Mesenchymal stem cell (in vitro differentiated cells and primary cell): ENCODE results near the gene HES1.

Experiments
- DNase-seq: peaks from one replicate; pipeline ENCODE4 v3.0.0-alpha.2; 2013
- H2AFZ ChIP-seq: one replicate; pipeline ENCODE4 v1.6.1; 2013; ENCODE audit warnings: low read depth, mild to moderate bottlenecking, control low read depth, inconsistent platforms, low read length, moderate library complexity
- H2AK5ac ChIP-seq: 2 replicates; pipeline ENCODE4 v1.6.1; 2013; ENCODE audit warnings: low read length, moderate library complexity, mild to moderate bottlenecking, inconsistent platforms; ENCODE audit not compliant: severe bottlenecking
- H2BK120ac ChIP-seq: one replicate; pipeline ENCODE4 v1.6.1; 2013; ENCODE audit warnings: low read depth, mild to moderate bottlenecking, inconsistent platforms, low read length, moderate library complexity
- H2BK12ac ChIP-seq, 2 experiments: one replicate each; pipeline ENCODE4 v1.6.1; 2013; ENCODE audit warnings: inconsistent platforms in 2 of 2, low read length in 2 of 2, mild to moderate bottlenecking in 2 of 2, moderate library complexity in 2 of 2, control low read depth in 1 of 2
- H2BK15ac ChIP-seq: one replicate; pipeline ENCODE4 v1.6.1; 2013; ENCODE audit warnings: mild to moderate bottlenecking, low read depth, inconsistent platforms; ENCODE audit not compliant: poor library complexity, severe bottlenecking
- H2BK5ac ChIP-seq: 2 replicates; pipeline ENCODE4 v1.6.1; 2013; ENCODE audit warnings: low read depth, mild to moderate bottlenecking, low read length, control low read depth, inconsistent platforms; ENCODE audit not compliant: poor library complexity, severe bottlenecking
- H3K14ac ChIP-seq, 2 experiments: one replicate each; pipeline ENCODE4 v1.6.1; 2013; ENCODE audit warnings: inconsistent platforms in 2 of 2, low read length in 2 of 2, control low read depth in 1 of 2, mild to moderate bottlenecking in 1 of 2, moderate library complexity in 1 of 2
- H3K18ac ChIP-seq, 2 experiments: one replicate each; pipeline ENCODE4 v1.6.1; 2013; ENCODE audit warnings: inconsistent platforms in 2 of 2, low read length in 2 of 2, control low read depth in 1 of 2, low read depth in 1 of 2, mild to moderate bottlenecking in 1 of 2
- H3K23ac ChIP-seq, 2 experiments: one replicate each; pipeline ENCODE4 v1.6.1; 2013; ENCODE audit warnings: inconsistent platforms in 2 of 2, low read length in 2 of 2, mild to moderate bottlenecking in 2 of 2, moderate library complexity in 2 of 2, control low read depth in 1 of 2
- H3K27ac ChIP-seq: 2 replicates; pipeline ENCODE4 v1.5.1; 2013; ENCODE audit warnings: mild to moderate bottlenecking, moderate library complexity, low read length, control low read depth, inconsistent platforms; ENCODE audit not compliant: poor library complexity, severe bottlenecking
- H3K27me3 ChIP-seq, 2 experiments: 2 replicates each; pipeline versions ENCODE4 v1.6.1 to v1.7.0; 2013; ENCODE audit warnings: low read length in 2 of 2, mild to moderate bottlenecking in 2 of 2, moderate library complexity in 2 of 2, control low read depth in 1 of 2, inconsistent platforms in 1 of 2; ENCODE audit not compliant: control insufficient read depth in 1 of 2, insufficient read depth in 1 of 2
- H3K36me3 ChIP-seq, 2 experiments: 2 replicates each; pipeline versions ENCODE4 v1.6.1 to v1.7.0; 2013; ENCODE audit warnings: low read length in 2 of 2, control low read depth in 1 of 2, inconsistent platforms in 1 of 2, low read depth in 1 of 2, mild to moderate bottlenecking in 1 of 2; ENCODE audit not compliant: insufficient read depth in 2 of 2, control insufficient read depth in 1 of 2
- H3K4ac ChIP-seq, 2 experiments: one replicate each; pipeline ENCODE4 v1.6.1; 2013; ENCODE audit warnings: inconsistent platforms in 2 of 2, low read length in 2 of 2, mild to moderate bottlenecking in 2 of 2, moderate library complexity in 2 of 2, control low read depth in 1 of 2, low read depth in 1 of 2
- H3K4me1 ChIP-seq: 2 replicates; pipeline ENCODE4 v1.6.1; 2013; ENCODE audit warnings: low read depth, low read length, control low read depth; ENCODE audit not compliant: control insufficient read depth, insufficient read depth
- H3K4me2 ChIP-seq: 2 replicates; pipeline ENCODE4 v1.6.1; 2013; ENCODE audit warnings: low read length, mild to moderate bottlenecking, inconsistent platforms; ENCODE audit not compliant: poor library complexity, severe bottlenecking
- H3K4me3 ChIP-seq, 2 experiments: 2 replicates each; pipeline versions ENCODE4 v1.5.1 to v1.7.0; 2013; ENCODE audit warnings: low read length in 2 of 2, mild to moderate bottlenecking in 2 of 2, control low read depth in 1 of 2, low read depth in 1 of 2; ENCODE audit not compliant: insufficient read depth in 1 of 2
- H3K79me1 ChIP-seq: replicated peaks from 2 replicates; pipeline ENCODE4 v1.6.1; 2013; ENCODE audit warnings: mild to moderate bottlenecking, control low read depth, low read length, inconsistent platforms; ENCODE audit not compliant: poor library complexity, severe bottlenecking
- H3K9ac ChIP-seq: 2 replicates; pipeline ENCODE4 v1.7.0; 2013; ENCODE audit warnings: mild to moderate bottlenecking, low read length, moderate library complexity
- H3K9me3 ChIP-seq: 2 replicates; pipeline ENCODE4 v1.7.0; 2013; ENCODE audit warnings: mild to moderate bottlenecking, low read length; ENCODE audit not compliant: control insufficient read depth
- H4K8ac ChIP-seq: one replicate; pipeline ENCODE4 v1.6.1; 2013; ENCODE audit warnings: inconsistent platforms, mild to moderate bottlenecking, low read length, moderate library complexity
- H4K91ac ChIP-seq: one replicate; pipeline ENCODE4 v1.6.1; 2013; ENCODE audit warnings: mild to moderate bottlenecking, low read length, inconsistent platforms
- WGBS: methylation state at CpG from one replicate; pipeline ENCODE4 v1.1.7; 2013; ENCODE audit warnings: mixed read lengths; 5-methylcytosine and 5-hydroxymethylcytosine counted together

HES1 gene

GRCh38 chr3:194168994-194169393 is 33.0 kb downstream of the HES1 start:
- Histone ChIP-seq H3K4me2 (no peak overlapping the region), H4K8ac (no peak overlapping the region), H3K27me3 (peaks cover 42 to 69% of the 10 kb centered on the region in 2 experiments), H2BK5ac (no peak overlapping the region), H3K4me3 (no peak overlapping the region), H4K91ac (no peak overlapping the region), H2AFZ (no peak overlapping the region), H2BK15ac (no peak overlapping the region), H3K4ac (peak overlapping the region in 1 of 2 experiments; percentile 11), H3K4me1 (no peaks in the 10 kb centered on the region), H2AK5ac (no peak overlapping the region), H3K23ac (no peak overlapping the region), H3K9ac (no peak overlapping the region), H3K9me3 (no peaks in the 10 kb centered on the region), H3K27ac (no peak overlapping the region), H3K79me1 (no peaks in the 10 kb centered on the region), H2BK120ac (no peak overlapping the region), H3K36me3 (no peaks in the 10 kb centered on the region), H3K18ac (peak overlapping the region; percentile 9 to 80), H2BK12ac (peak overlapping the region in 1 of 2 experiments; percentile 87), H3K14ac (no peak overlapping the region)
- no peak for DNase-seq
- WGBS = 81% methylated on average over 3 of the region's 3 CpGs

GRCh38 chr3:194169595-194169994 is 33.6 kb downstream of the HES1 start:
- H2BK15ac ChIP-seq = no peak overlapping the region
- no peak overlapping the region for H3K23ac ChIP-seq
- WGBS = 78% methylated on average over 10 of the region's 10 CpGs
- no peak overlapping the region for H3K4ac ChIP-seq
- H3K27me3 ChIP-seq = peaks cover 43 to 65% of the 10 kb centered on the region in 2 experiments
- H3K27ac ChIP-seq = no peak overlapping the region
- no peak overlapping the region for H3K9ac ChIP-seq
- H3K14ac ChIP-seq = no peak overlapping the region
- no peak overlapping the region for H3K18ac ChIP-seq
- no peak overlapping the region for H4K8ac ChIP-seq
- H3K36me3 ChIP-seq = no peaks in the 10 kb centered on the region
- H3K79me1 ChIP-seq = no peaks in the 10 kb centered on the region
- no peak overlapping the region for H2AK5ac ChIP-seq
- no peak overlapping the region for H3K4me3 ChIP-seq
- H2BK120ac ChIP-seq = no peak overlapping the region
- no peaks in the 10 kb centered on the region for H3K4me1 ChIP-seq
- H2AFZ ChIP-seq = no peak overlapping the region
- no peak for DNase-seq
- H4K91ac ChIP-seq = no peak overlapping the region
- no peaks in the 10 kb centered on the region for H3K9me3 ChIP-seq
- H3K4me2 ChIP-seq = no peak overlapping the region
- peak overlapping the region in 1 of 2 experiments; percentile 45 for H2BK12ac ChIP-seq
- H2BK5ac ChIP-seq = no peak overlapping the region

GRCh38 chr3:194170793-194171192 is 34.8 kb downstream of the HES1 start:
- Histone ChIP-seq H3K23ac (no peak overlapping the region), H3K4ac (no peak overlapping the region), H4K8ac (no peak overlapping the region), H2BK12ac (no peak overlapping the region), H2BK15ac (no peak overlapping the region), H3K27ac (no peak overlapping the region), H3K9ac (no peak overlapping the region), H2BK120ac (no peak overlapping the region), H3K14ac (no peak overlapping the region), H3K9me3 (no peaks in the 10 kb centered on the region), H3K4me2 (no peak overlapping the region), H3K4me3 (no peak overlapping the region), H3K18ac (no peak overlapping the region), H2BK5ac (no peak overlapping the region), H4K91ac (no peak overlapping the region), H3K27me3 (peaks cover 44 to 65% of the 10 kb centered on the region in 2 experiments), H2AFZ (no peak overlapping the region), H2AK5ac (no peak overlapping the region), H3K79me1 (no peaks in the 10 kb centered on the region), H3K36me3 (no peaks in the 10 kb centered on the region), H3K4me1 (no peaks in the 10 kb centered on the region)
- DNase-seq = no peak
- WGBS = 60% methylated on average over 1 of the region's 2 CpGs

GRCh38 chr3:194174406-194174805 is 38.5 kb downstream of the HES1 start:
- H2BK5ac ChIP-seq = no peak overlapping the region
- H2AFZ ChIP-seq = no peak overlapping the region
- no peak overlapping the region for H2AK5ac ChIP-seq
- no peak overlapping the region for H4K91ac ChIP-seq
- H3K23ac ChIP-seq = no peak overlapping the region
- no peaks in the 10 kb centered on the region for H3K79me1 ChIP-seq
- no peak overlapping the region for H3K4me3 ChIP-seq
- no peak overlapping the region for H3K9ac ChIP-seq
- no peak overlapping the region for H3K14ac ChIP-seq
- H2BK12ac ChIP-seq = peak overlapping the region in 1 of 2 experiments; percentile 60
- H3K36me3 ChIP-seq = no peaks in the 10 kb centered on the region
- WGBS = 93% methylated on average over 4 of the region's 4 CpGs
- no peak overlapping the region for H4K8ac ChIP-seq
- H3K4me2 ChIP-seq = no peak overlapping the region
- H3K27me3 ChIP-seq = peaks cover 59 to 62% of the 10 kb centered on the region in 2 experiments
- no peak overlapping the region for H3K4ac ChIP-seq
- H3K9me3 ChIP-seq = no peaks in the 10 kb centered on the region
- no peak overlapping the region for H3K27ac ChIP-seq
- no peak overlapping the region for H3K18ac ChIP-seq
- no peak overlapping the region for H2BK120ac ChIP-seq
- DNase-seq = no peak
- no peak overlapping the region for H2BK15ac ChIP-seq
- H3K4me1 ChIP-seq = no peaks in the 10 kb centered on the region
